Liver (tissue), 9 donors: ENCODE measurements around the gene MXRA8. TPM values are rescaled to one million over a fixed set of nuclear protein-coding genes. Genes with fewer than 3 reads are reported as not detected.
A peak's percentile ranks its signal among the peaks of the same experiment; 100 is the strongest.

Experiments used
- DNase-seq: peaks from one replicate; pipeline ENCODE4 v3.0.0-alpha.2; 2017; ENCODE audit warnings: low spot score
- H3K27ac ChIP-seq, 2 donors: one replicate each; pipeline ENCODE4 v1.7.0; 2013; ENCODE audit warnings: inconsistent platforms in 2 of 2, low read length in 2 of 2, control low read depth in 1 of 2, low read depth in 1 of 2, mild to moderate bottlenecking in 1 of 2
- H3K27me3 ChIP-seq, 4 donors: one replicate each; pipeline versions ENCODE4 v1.6.1 to v1.7.0; 2013; ENCODE audit warnings: low read length in 3 of 4, inconsistent platforms in 1 of 4, mild to moderate bottlenecking in 1 of 4, moderate library complexity in 1 of 4; ENCODE audit not compliant: control insufficient read depth in 4 of 4, insufficient read depth in 4 of 4
- H3K36me3 ChIP-seq, 4 donors: one replicate each; pipeline versions ENCODE4 v1.6.1 to v1.7.0; 2013; ENCODE audit warnings: low read length in 3 of 4, mild to moderate bottlenecking in 3 of 4, low read depth in 1 of 4, moderate library complexity in 1 of 4; ENCODE audit not compliant: control insufficient read depth in 4 of 4, insufficient read depth in 3 of 4
- H3K4me1 ChIP-seq, 4 donors: one replicate each; pipeline versions ENCODE4 v1.6.1 to v1.7.0; 2013; ENCODE audit warnings: low read length in 3 of 4, mild to moderate bottlenecking in 3 of 4, moderate library complexity in 1 of 4; ENCODE audit not compliant: control insufficient read depth in 4 of 4, insufficient read depth in 4 of 4
- H3K4me3 ChIP-seq, 3 donors: one replicate each; pipeline versions ENCODE4 v1.6.1 to v1.7.0; 2013; ENCODE audit warnings: low read length in 3 of 3, control low read depth in 1 of 3, low read depth in 1 of 3, mild to moderate bottlenecking in 1 of 3
- H3K9ac ChIP-seq, 2 donors: one replicate each; pipeline ENCODE4 v1.7.0; 2013; ENCODE audit warnings: low read length in 2 of 2, mild to moderate bottlenecking in 2 of 2, moderate library complexity in 2 of 2, control low read depth in 1 of 2, low read depth in 1 of 2
- H3K9me3 ChIP-seq, 4 donors: one replicate each; pipeline versions ENCODE4 v1.6.1 to v1.7.0; 2013; ENCODE audit warnings: low read length in 3 of 4; ENCODE audit not compliant: control insufficient read depth in 4 of 4
- EGR1 ChIP-seq, 2 donors: IDR thresholded peaks; 2 replicates each; pipeline ENCODE4 v1.6.1; 2016 to 2018; ENCODE audit warnings: antibody characterized with exemption in 2 of 2, low read depth in 2 of 2
- FOXA1 ChIP-seq: IDR thresholded peaks from 2 replicates; pipeline ENCODE4 v1.6.1; 2016; ENCODE audit warnings: antibody characterized with exemption
- FOXA2 ChIP-seq: IDR thresholded peaks from 2 replicates; pipeline ENCODE4 v1.6.1; 2016; ENCODE audit warnings: antibody characterized with exemption
- GABPA ChIP-seq, 2 donors: IDR thresholded peaks in 1 of 2; conservative IDR thresholded peaks in 1 of 2; 2 replicates each; pipeline ENCODE4 v1.6.1; 2016; ENCODE audit warnings: antibody characterized with exemption in 2 of 2, mild to moderate bottlenecking in 1 of 2, moderate library complexity in 1 of 2
- HNF4G ChIP-seq: IDR thresholded peaks from 2 replicates; pipeline ENCODE4 v1.6.1; 2016; ENCODE audit warnings: antibody characterized with exemption
- JUND ChIP-seq, 2 donors: IDR thresholded peaks; 2 replicates each; pipeline ENCODE4 v1.6.1; 2016; ENCODE audit warnings: antibody characterized with exemption in 2 of 2
- NR2F2 ChIP-seq: IDR thresholded peaks from 2 replicates; pipeline ENCODE4 v1.6.1; 2016; ENCODE audit warnings: antibody characterized with exemption
- RAD21 ChIP-seq, 2 donors: IDR thresholded peaks; 2 replicates each; pipeline ENCODE4 v1.6.1; 2016; ENCODE audit warnings: antibody characterized with exemption in 2 of 2, mild to moderate bottlenecking in 2 of 2
- SP1 ChIP-seq: IDR thresholded peaks from 2 replicates; pipeline ENCODE4 v1.6.1; 2018; ENCODE audit warnings: antibody characterized with exemption, mild to moderate bottlenecking
- TAF1 ChIP-seq: conservative IDR thresholded peaks from 2 replicates; pipeline ENCODE4 v1.6.1; 2016; ENCODE audit warnings: antibody characterized with exemption, mild to moderate bottlenecking
- YY1 ChIP-seq: IDR thresholded peaks from 2 replicates; pipeline ENCODE4 v1.6.1; 2016; ENCODE audit warnings: antibody characterized with exemption, mild to moderate bottlenecking
- WGBS: extraction: QIAGEN DNeasy Blood & Tissue Kit; methylation state at CpG from one replicate; pipeline ENCODE4 v1.1.7; 2013; 5-methylcytosine and 5-hydroxymethylcytosine counted together
- polyA plus RNA-seq, 2 donors: library from polyadenylated mRNA; stranded (reverse) in 1 of 2; unstranded in 1 of 2; fragments of 200-250 nt in 1 of 2; fragments of >200 nt in 1 of 2; fragmentation: Nextera tagmentation in 1 of 2; extraction: Ambion mirVana in 1 of 2; gene quantifications; one replicate each; pipeline versions ENCODE4 v1.2.1 to v1.2.3, GENCODE V29; 2013 to 2015
- total RNA-seq, 2 donors: library from RNA; depleted of rRNA; stranded (reverse); fragments of >200 nt; gene quantifications; one replicate each; pipeline ENCODE4 v1.2.3, GENCODE V29; 2014
- TF ChIP-seq, protein P1 (sequence below): IDR thresholded peaks from 2 replicates; pipeline ENCODE4 v1.6.1; 2016; ENCODE audit warnings: antibody characterized with exemption
- TF ChIP-seq, protein P2 (sequence below): fragments of 150-350 bp; IDR thresholded peaks from 2 replicates; pipeline ENCODE4 v1.5.1; 2017; ENCODE audit warnings: improper control_type of control experiment, low read depth, low read length; ENCODE audit not compliant: missing input control
- TF ChIP-seq, protein P3 (sequence below): IDR thresholded peaks from 2 replicates; pipeline ENCODE4 v1.6.1; 2016; ENCODE audit warnings: antibody characterized with exemption
- TF ChIP-seq, protein P4 (sequence below): IDR thresholded peaks from 2 replicates; pipeline ENCODE4 v1.6.1; 2016; ENCODE audit warnings: antibody characterized with exemption
- TF ChIP-seq, protein P5 (sequence below): IDR thresholded peaks from 2 replicates; pipeline ENCODE4 v1.6.1; 2016; ENCODE audit warnings: antibody characterized with exemption, mild to moderate bottlenecking
- donor health status: healthy.
- donor health status: healthy.
- donor health status: healthy.
- donor health status: healthy.
- donor health status: healthy.

The MXRA8 gene
- total and polyA plus RNA-seq, 4 donors = 1.8 to 5.9 (median 4.2) TPM

DNA sequence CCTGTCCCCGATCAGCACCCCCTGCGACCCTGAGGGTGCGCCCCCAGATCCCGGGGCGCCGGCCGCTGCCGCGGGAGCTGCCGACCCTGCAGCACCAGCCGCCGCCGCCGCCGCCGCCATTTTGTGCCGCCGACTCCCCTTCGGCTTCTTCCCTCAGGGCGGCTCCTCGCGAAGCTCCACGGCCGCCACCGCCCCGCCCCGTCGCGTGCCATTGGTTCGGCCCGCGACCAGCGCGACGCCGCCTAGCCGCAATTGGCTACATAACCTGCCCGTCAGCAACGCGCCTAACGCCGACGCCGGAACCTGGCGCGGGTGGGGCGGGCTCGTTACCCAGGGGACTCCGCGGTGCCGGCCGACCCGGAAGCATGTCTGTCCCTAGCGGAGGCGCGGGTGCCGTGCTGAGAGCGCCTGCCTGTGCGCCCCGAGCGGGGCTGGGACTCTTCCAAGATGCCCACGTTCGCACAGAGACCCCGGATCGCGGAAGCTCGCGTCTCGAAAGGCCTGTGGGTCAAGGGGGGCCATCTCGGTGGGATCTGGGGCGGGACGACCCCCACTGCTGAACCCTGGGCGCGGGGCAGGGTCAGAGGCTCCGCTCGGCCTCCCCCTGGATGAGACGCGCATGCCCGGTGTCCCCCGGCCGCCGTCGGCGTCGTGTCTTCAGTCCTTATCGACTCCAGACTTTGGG lies 41.0 kb upstream of the MXRA8 start, which contains the start of gene CCNL2:
Gene CCNL2, minus strand, starts transcription at position 149 of the 685 bp plus-strand sequence. Its CDS starts 29 bp downstream, at position 120.
- H3K36me3 ChIP-seq = peaks cover 14 to 31% (median 23%) of the 10 kb centered on the region in 4 donors

More for the DNA sequence above, 41.0 kb upstream of the MXRA8 start, which contains the start of gene CCNL2:
- under 1% methylated on average over 86 of the region's 86 CpGs for WGBS
- Histone ChIP-seq H3K9me3 (no peaks in the 10 kb centered on the region), H3K27me3 (no peaks in the 10 kb centered on the region), H3K4me3 (peak within 1 kb of the TSS; percentile 92 to 99 (median 96)), H3K4me1 (peaks cover 4 to 52% (median 43%) of the 10 kb centered on the region in 4 donors), H3K9ac (peak within 1 kb of the TSS; percentile 75 to 82), H3K27ac (peak within 1 kb of the TSS; percentile 73 to 75)
- TF ChIP-seq, protein P1, sequence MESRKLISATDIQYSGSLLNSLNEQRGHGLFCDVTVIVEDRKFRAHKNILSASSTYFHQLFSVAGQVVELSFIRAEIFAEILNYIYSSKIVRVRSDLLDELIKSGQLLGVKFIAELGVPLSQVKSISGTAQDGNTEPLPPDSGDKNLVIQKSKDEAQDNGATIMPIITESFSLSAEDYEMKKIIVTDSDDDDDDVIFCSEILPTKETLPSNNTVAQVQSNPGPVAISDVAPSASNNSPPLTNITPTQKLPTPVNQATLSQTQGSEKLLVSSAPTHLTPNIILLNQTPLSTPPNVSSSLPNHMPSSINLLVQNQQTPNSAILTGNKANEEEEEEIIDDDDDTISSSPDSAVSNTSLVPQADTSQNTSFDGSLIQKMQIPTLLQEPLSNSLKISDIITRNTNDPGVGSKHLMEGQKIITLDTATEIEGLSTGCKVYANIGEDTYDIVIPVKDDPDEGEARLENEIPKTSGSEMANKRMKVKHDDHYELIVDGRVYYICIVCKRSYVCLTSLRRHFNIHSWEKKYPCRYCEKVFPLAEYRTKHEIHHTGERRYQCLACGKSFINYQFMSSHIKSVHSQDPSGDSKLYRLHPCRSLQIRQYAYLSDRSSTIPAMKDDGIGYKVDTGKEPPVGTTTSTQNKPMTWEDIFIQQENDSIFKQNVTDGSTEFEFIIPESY = no peak
- TF ChIP-seq RAD21 (IDR thresholded peaks at IDR 0.05) (peak in 1 of 2 donors; percentile 60), YY1 (peak; percentile 91), EGR1 (IDR thresholded peaks at IDR 0.05; ENCODE audit: low read depth in 2 of 2) (no peak), FOXA2 (no peak), TAF1 (no peak), FOXA1 (no peak), NR2F2 (no peak), HNF4G (no peak), JUND (IDR thresholded peaks at IDR 0.05) (no peak), SP1 (peak; percentile 94), GABPA (IDR thresholded peaks at IDR 0.05 in 1 of 2, conservative IDR thresholded peaks at IDR 0.05 in 1 of 2) (peak; percentile 57 to 92)
- TF ChIP-seq, protein P2, sequence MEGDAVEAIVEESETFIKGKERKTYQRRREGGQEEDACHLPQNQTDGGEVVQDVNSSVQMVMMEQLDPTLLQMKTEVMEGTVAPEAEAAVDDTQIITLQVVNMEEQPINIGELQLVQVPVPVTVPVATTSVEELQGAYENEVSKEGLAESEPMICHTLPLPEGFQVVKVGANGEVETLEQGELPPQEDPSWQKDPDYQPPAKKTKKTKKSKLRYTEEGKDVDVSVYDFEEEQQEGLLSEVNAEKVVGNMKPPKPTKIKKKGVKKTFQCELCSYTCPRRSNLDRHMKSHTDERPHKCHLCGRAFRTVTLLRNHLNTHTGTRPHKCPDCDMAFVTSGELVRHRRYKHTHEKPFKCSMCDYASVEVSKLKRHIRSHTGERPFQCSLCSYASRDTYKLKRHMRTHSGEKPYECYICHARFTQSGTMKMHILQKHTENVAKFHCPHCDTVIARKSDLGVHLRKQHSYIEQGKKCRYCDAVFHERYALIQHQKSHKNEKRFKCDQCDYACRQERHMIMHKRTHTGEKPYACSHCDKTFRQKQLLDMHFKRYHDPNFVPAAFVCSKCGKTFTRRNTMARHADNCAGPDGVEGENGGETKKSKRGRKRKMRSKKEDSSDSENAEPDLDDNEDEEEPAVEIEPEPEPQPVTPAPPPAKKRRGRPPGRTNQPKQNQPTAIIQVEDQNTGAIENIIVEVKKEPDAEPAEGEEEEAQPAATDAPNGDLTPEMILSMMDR = peak; percentile 59
- TF ChIP-seq, protein P3, sequence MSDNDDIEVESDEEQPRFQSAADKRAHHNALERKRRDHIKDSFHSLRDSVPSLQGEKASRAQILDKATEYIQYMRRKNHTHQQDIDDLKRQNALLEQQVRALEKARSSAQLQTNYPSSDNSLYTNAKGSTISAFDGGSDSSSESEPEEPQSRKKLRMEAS = no peak
- TF ChIP-seq, protein P4, sequence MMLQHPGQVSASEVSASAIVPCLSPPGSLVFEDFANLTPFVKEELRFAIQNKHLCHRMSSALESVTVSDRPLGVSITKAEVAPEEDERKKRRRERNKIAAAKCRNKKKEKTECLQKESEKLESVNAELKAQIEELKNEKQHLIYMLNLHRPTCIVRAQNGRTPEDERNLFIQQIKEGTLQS = no peak
- TF ChIP-seq, protein P5, sequence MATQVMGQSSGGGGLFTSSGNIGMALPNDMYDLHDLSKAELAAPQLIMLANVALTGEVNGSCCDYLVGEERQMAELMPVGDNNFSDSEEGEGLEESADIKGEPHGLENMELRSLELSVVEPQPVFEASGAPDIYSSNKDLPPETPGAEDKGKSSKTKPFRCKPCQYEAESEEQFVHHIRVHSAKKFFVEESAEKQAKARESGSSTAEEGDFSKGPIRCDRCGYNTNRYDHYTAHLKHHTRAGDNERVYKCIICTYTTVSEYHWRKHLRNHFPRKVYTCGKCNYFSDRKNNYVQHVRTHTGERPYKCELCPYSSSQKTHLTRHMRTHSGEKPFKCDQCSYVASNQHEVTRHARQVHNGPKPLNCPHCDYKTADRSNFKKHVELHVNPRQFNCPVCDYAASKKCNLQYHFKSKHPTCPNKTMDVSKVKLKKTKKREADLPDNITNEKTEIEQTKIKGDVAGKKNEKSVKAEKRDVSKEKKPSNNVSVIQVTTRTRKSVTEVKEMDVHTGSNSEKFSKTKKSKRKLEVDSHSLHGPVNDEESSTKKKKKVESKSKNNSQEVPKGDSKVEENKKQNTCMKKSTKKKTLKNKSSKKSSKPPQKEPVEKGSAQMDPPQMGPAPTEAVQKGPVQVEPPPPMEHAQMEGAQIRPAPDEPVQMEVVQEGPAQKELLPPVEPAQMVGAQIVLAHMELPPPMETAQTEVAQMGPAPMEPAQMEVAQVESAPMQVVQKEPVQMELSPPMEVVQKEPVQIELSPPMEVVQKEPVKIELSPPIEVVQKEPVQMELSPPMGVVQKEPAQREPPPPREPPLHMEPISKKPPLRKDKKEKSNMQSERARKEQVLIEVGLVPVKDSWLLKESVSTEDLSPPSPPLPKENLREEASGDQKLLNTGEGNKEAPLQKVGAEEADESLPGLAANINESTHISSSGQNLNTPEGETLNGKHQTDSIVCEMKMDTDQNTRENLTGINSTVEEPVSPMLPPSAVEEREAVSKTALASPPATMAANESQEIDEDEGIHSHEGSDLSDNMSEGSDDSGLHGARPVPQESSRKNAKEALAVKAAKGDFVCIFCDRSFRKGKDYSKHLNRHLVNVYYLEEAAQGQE = no peak
- DNase-seq = peak; percentile 99
